Renal pelvis (tissue), 4 donors: Measurements from ENCODE around the gene PTGFRN. TPM values are rescaled to one million over a fixed set of nuclear protein-coding genes. Genes with fewer than 3 reads are reported as not detected.
"Not testable (repeated sequence)": the region's sequence is repeated elsewhere in the genome, so short reads cannot be mapped to it uniquely, and the experiment has no call there.

Experiments used
- DNase-seq: peaks from one replicate; pipeline ENCODE4 v3.0.0-alpha.2; 2013
- polyA plus RNA-seq, 3 donors: library from polyadenylated mRNA; unstranded; fragments of 120-200 nt; gene quantifications; one replicate each; pipeline ENCODE4 v1.2.1, GENCODE V29; 2013; ENCODE audit not compliant: insufficient read length in 3 of 3

PTGFRN gene
- polyA plus RNA-seq, 3 donors = 45.3 to 53.3 (median 48.9) TPM

- DNase-seq = no peak
These were observed 51.9 kb downstream of the PTGFRN start for GRCh38 chr1:116961606-116962005.

GRCh38 chr1:116962987-116963639, 53.4 kb downstream of the PTGFRN start:
- no peak for DNase-seq

- no peak for DNase-seq
These were observed 57.1 kb downstream of the PTGFRN start for GRCh38 chr1:116966791-116967190.

- DNase-seq = no peak
These were observed 59.0 kb downstream of the PTGFRN start for GRCh38 chr1:116968724-116969123.

GRCh38 chr1:116971258-116971860, 61.6 kb downstream of the PTGFRN start:
- no peak for DNase-seq

GRCh38 chr1:116971965-116972673, 62.4 kb downstream of the PTGFRN start:
- DNase-seq = no peak

GRCh38 chr1:116972674-116973030, 62.9 kb downstream of the PTGFRN start:
- DNase-seq = no peak

- DNase-seq = not testable (repeated sequence)
These were observed 70.6 kb downstream of the PTGFRN start for GRCh38 chr1:116980309-116980708.

- no peak for DNase-seq
These were observed 71.9 kb downstream of the PTGFRN start for GRCh38 chr1:116981521-116982037.

- DNase-seq = no peak
These were observed 72.7 kb downstream of the PTGFRN start for GRCh38 chr1:116982319-116983004.

GRCh38 chr1:116983112-116983511, 73.4 kb downstream of the PTGFRN start:
- no peak for DNase-seq

- DNase-seq = no peak
These were observed 74.0 kb downstream of the PTGFRN start for GRCh38 chr1:116983678-116984077.

GRCh38 chr1:116984406-116985160, 74.9 kb downstream of the PTGFRN start:
- no peak for DNase-seq

- DNase-seq = no peak
These were observed 76.9 kb downstream of the PTGFRN start for GRCh38 chr1:116986421-116987255.

- no peak for DNase-seq
These were observed 77.5 kb downstream of the PTGFRN start for GRCh38 chr1:116987256-116987555.

- DNase-seq = no peak
These were observed 78.5 kb downstream of the PTGFRN start for GRCh38 chr1:116988248-116988647.

GRCh38 chr1:116988908-116989307, 79.2 kb downstream of the PTGFRN start:
- no peak for DNase-seq

GRCh38 chr1:116989835-116990234, 80.1 kb downstream of the PTGFRN start:
- DNase-seq = no peak

GRCh38 chr1:116990612-116991151, 81.0 kb downstream of the PTGFRN start:
- DNase-seq = no peak

GRCh38 chr1:116991171-116991845, 81.6 kb downstream of the PTGFRN start:
- no peak for DNase-seq
